Fibroblast of skin of back (primary cell): ENCODE data around the gene RESP18.
"Not testable (repeated sequence)": the region's sequence is repeated elsewhere in the genome, so short reads cannot be mapped to it uniquely, and the experiment has no call there.

Experiments used
- DNase-seq: peaks from one replicate; pipeline ENCODE4 v3.0.0-alpha.2; 2013

RESP18 gene

GRCh38 chr2:219325657-219326315 lies 6.8 kb downstream of the RESP18 start:
- no peak for DNase-seq

DNA sequence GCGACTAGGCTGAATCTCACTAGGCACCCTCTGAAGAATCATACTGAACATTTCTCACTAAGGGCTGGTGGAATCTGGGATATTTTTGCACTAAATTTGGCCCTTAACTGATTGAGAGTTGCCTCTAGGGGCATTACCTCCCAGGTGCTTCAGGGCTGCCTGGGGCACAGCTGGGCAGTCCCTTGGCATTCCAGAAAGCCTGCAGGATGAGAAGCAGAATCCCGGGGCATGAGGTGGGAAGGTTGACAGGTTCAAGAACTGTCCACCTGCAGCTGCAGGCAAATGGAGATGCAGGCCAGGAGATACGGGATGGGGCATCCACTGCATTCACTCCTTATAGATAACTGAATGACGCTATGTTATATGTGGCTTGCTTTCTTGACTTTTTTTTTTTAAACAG lies 7.4 kb downstream of the RESP18 start:
- DNase-seq, result no peak

DNA sequence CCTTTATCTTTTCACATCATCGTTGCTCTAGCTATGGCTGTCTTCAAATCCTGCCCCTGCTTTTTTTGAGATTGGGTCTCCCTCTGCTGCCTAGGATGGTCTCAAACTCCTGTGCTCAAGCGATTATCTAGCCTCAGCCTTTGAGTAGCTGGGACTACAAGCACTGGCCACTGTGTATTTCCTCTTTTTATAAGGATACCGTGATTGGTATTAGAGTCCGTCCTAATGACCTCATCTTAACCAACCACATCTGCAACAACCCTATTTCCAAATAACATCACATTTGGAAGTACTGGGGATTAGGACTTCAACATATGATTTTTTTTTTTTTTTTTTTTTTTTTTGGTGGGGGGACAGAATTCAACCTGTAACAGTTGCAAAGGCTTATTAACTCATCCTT lies 9.1 kb downstream of the RESP18 start:
- no peak for DNase-seq

DNA sequence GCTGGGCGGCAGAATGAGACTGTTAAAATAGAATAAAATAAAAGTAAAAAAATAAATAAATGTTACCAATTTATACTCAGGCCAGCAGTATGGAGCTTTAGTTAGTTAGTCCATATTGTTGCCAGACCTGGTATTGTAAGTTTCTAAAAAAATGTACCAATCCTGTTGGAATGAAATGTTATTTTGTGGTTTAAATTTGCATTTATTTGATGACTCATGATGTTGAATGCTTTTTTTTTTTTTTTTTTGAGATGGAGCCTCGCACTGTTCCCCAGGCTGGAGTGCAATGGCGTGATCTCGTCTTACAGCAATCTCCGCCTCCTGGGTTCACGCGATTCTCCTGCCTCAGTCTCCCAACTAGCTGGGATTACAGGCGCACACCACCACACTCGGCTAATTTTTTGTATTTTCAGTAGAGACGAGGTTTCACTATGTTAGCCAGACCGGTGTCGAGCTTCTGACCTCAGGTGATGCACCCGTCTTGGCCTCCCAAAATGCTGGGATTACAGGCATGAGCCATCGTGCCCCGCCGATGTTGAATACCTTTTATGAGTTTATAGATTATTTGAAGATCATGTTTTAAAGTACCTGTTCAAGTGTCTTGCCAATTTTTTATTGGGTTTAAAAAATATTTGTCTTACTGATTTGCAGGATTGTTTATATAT lies 17.6 kb downstream of the RESP18 start:
- DNase-seq, result peak; percentile 39

GRCh38 chr2:219312683-219313263 lies 19.8 kb downstream of the RESP18 start:
- not testable (repeated sequence) for DNase-seq

DNA sequence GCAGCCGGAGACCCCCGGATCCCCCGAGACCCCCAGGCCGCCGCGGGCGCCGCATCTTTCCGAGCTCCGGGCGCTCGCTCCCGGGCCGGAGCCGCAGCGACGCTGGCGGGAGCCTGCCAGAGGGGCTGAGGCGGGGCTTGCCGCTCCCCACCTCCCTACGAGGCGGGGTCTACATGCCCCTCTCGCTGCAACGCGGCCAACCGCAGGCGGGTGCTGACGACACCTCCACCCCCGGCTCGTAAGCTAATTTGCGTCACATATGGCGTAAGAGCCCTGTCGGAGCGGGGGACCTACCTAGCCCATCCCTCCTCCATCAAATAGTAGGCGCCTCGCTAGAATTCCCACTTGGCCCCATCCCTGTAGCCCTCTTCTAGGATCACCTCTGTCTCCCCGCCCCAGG lies 23.3 kb downstream of the RESP18 start, which contains the start of gene PTPRN:
PTPRN (minus strand) TSS at position 124 of the 400 bp plus-strand sequence; CDS start at position 55, 69 bp downstream.
- DNase-seq, result peak; percentile 47

- DNase-seq, result peak; percentile 83
Measured at GRCh38 chr2:219308142-219309101, 24.1 kb downstream of the RESP18 start.

GRCh38 chr2:219306047-219306446 lies 26.5 kb downstream of the RESP18 start:
- no peak for DNase-seq

- no peak for DNase-seq
Measured at GRCh38 chr2:219304223-219304622, 28.3 kb downstream of the RESP18 start.

DNA sequence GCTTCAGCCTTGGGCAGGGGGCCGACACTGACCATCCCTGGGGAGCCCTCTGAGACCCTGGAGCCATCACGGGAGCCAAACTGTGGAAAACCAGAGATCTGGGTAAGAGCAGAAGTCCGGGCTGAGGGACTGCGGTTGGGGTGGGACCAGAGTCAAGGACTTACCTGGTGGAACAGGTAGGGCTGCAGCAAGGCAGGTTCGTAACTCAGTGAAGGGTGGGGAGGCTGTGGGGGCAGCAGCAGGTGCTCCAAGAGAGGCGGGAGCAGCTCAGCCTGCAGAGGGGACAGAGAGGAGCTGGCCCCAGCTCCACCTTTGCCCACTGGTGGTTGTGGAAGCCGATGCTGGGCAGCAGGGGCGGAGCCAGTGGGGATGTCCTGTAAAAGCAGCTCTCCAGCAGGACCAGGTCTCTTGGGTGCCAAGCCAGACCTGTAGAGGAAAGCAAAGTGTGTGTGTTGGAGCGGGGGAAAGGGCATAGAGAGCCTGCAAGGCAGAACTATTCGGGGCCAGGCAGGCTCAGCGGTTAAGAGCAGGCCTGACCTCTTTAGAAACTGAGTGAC lies 30.1 kb downstream of the RESP18 start:
- no peak for DNase-seq

DNA sequence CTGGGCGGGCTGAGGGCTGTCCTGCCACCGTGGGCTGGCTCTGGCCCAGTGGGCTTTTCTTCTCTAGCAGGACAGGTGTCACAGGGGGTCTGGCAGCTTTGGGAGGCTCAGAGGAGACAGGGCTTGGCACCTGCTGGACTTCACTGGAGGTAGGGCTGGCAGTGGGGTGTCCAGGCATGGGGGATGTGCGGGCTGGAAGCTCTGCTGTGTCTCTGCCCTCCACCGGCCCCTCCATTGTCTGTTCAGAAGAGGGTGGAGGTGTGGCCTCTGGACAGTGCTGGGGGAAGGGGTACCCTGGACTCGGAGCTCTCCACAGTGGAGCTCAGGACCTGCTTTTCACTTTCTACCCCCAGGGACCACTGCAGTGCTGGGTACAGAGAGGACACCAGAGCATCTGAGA lies 32.5 kb downstream of the RESP18 start:
- DNase-seq, result no peak

DNA sequence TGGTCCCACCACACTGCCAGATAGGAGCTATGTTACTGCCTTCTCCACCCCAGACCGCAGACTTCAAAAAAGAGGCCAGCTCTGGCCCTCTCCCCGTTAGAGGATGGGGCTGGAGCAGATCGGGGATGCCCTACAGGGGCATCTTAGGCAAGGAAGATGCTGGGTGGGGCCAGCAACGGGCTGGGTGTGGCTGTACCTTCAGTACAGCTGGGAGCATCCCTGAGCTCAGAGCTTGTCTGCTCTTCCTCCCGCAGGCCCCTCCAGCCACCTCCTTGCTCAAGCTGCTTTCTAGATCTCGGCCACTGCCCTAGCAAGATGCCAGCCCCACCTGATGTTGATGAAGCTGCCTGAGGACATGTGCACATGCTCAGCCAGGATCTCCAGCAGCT lies 33.2 kb downstream of the RESP18 start:
- DNase-seq, result no peak

DNA sequence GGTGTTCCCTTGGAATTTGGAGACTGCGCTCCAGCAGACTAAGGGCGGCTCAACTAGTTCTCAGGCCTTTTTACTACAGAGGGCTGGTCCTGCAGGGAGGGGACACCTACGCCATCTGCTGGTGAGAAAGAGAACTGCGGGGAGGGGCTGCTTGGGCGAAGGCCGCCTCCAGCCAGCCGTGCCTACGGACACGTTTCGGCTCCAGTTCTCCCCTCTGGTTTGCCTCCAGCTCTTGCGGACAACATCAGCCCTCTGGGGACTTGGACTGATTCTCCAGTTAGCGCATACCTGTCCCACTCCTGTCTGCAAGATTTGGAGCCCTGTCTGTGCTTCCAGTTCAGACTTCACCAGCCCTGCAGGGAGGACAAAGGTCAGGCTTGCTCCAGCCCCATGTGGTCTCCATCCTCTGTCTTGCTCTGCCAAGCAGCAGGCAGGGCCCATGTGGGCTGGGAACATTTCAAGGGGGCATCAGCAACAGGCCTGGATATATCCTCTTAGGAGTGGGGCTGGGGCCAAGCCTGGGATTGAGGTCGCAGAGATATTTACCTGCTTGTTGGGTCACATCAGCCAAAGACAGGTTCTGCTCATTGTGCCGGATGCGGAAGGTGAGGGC lies 33.7 kb downstream of the RESP18 start:
- DNase-seq, result peak; percentile 76

DNA sequence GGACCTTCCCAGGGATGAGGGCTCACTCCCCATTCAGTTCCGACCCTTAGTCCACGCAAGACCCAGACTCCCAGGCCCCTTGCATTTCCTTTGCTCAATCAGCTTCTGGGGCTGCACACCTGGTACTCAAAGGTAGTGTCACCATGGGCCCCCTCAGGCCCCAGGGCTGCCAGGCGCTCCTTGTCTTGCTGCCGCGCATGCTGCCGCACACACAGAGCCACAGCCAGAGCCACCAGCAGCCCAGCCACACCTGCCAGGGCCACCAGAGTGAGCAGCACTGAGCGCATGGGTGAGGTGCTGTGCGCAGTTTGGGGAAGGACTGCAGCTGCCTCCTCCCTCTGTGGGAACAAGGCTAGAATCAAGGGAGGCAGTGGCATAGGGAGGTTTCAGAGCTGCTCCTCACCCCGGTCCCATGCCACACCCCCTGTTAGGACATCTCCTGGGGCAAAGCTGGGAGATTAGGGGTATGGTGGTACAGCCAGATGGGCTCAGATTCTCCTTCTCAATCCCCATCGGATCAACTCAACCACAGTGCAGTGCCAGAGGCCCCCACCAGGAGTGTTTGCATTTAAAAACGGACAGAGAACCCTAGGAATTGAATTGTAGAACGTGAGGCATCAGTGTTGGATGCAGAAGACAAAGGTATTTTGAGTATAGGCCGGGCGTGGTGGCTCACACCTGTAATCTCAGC lies 34.6 kb downstream of the RESP18 start:
- DNase-seq, result peak; percentile 14

GRCh38 chr2:219296631-219297391 lies 35.7 kb downstream of the RESP18 start:
- DNase-seq, result no peak

DNA sequence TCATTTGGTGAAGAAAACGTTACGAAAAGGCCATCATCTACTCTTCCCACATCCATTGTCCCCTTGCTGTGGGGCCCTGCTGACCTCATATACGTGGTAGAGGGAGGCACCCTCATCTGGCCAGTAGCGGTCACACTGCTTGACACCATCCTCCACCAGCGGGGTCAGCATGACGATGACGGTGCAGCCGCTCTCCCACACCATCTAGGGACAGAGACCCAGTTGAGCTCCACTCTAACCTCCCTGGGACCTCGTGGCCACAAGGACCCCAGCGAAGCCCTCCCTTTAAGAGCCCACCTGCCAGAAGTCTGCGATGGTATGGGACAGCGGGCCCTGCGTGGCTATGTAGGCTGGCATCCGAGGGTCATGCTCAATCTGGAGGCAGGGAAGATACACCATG lies 36.4 kb downstream of the RESP18 start:
- no peak for DNase-seq

- peak; percentile 69 for DNase-seq
Measured at GRCh38 chr2:219294356-219295351, 37.9 kb downstream of the RESP18 start.

DNA sequence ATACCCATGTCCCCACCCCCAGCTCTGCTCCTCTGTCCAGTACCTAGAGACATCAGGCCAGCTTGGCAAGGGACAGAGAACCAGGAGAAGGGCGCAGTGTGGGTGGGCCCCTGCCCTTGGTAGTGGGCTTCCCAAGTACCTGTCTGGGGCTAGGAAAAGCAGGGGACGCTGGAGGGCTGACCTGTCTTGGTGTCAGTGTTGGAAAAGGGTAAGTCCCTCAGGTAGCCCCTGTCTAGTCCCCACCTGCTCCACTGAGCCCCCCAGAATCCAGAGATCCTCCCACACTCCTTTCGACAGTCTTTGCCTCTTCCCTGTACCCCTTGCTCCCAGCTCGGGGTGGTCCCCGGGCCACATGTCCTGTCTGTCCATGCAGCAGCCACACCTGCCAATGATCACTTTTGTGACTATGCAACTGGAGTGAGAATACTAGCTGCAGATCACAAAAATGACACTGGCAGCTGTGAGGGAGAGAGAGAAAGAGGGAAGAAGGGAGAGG lies 38.8 kb downstream of the RESP18 start:
- DNase-seq, result no peak

GRCh38 chr2:219292616-219293015 lies 39.9 kb downstream of the RESP18 start:
- no peak for DNase-seq
